Activated CD8-positive, alpha-beta memory T cell treated with anti-CD3 and anti-CD28 coated beads for 4 hours (primary cell): ENCODE measurements around the gene LY6G6C.
A peak's percentile ranks its signal among the peaks of the same experiment; 100 is the strongest.

ENCODE experiments used
- DNase-seq, 2 donors: peaks; one replicate each; pipeline ENCODE4 v3.0.0-alpha.2; 2020; ENCODE audit warnings: low read depth in 2 of 2

The LY6G6C gene

GRCh38 chr6:31680226-31681134, 41.1 kb downstream of the LY6G6C start, which contains the start of gene LY6G5C:
Gene LY6G5C, minus strand, starts transcription at chr6:31681067. Its CDS starts 694 bp downstream, at chr6:31680373.
- DNase-seq = peak in 1 of 2 donors; percentile 32

GRCh38 chr6:31677955-31678354, 43.6 kb downstream of the LY6G6C start:
- no peak for DNase-seq

- no peak for DNase-seq
Observed at GRCh38 chr6:31676904-31677303, 44.6 kb downstream of the LY6G6C start.

GRCh38 chr6:31676322-31676903, 45.1 kb downstream of the LY6G6C start:
- no peak for DNase-seq

- DNase-seq = no peak
Observed at GRCh38 chr6:31669676-31670075, 51.9 kb downstream of the LY6G6C start, which contains the start of gene LY6G5B. Gene LY6G5B, plus strand, starts transcription at chr6:31669976. Its CDS starts 975 bp downstream, at chr6:31670951.
